ENCODE measurements around the gene SPEM2.

The SPEM2 gene

GRCh38 chr17:7408252-7408727 lies 17.1 kb upstream of the SPEM2 start:
- TF ChIP-seq, protein P1, sequence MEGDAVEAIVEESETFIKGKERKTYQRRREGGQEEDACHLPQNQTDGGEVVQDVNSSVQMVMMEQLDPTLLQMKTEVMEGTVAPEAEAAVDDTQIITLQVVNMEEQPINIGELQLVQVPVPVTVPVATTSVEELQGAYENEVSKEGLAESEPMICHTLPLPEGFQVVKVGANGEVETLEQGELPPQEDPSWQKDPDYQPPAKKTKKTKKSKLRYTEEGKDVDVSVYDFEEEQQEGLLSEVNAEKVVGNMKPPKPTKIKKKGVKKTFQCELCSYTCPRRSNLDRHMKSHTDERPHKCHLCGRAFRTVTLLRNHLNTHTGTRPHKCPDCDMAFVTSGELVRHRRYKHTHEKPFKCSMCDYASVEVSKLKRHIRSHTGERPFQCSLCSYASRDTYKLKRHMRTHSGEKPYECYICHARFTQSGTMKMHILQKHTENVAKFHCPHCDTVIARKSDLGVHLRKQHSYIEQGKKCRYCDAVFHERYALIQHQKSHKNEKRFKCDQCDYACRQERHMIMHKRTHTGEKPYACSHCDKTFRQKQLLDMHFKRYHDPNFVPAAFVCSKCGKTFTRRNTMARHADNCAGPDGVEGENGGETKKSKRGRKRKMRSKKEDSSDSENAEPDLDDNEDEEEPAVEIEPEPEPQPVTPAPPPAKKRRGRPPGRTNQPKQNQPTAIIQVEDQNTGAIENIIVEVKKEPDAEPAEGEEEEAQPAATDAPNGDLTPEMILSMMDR (IDR thresholded peaks at IDR 0.05; ENCODE audit: low read depth, low read length, missing control alignments): no peak
- H3K4me3 ChIP-seq (ENCODE audit: low read depth, low read length): no peak overlapping the region
- no peak for DNase-seq (ENCODE audit: low read depth)

- no peak overlapping the region for H3K4me3 ChIP-seq (ENCODE audit: low read depth, low read length)
- TF ChIP-seq, protein P1 (IDR thresholded peaks at IDR 0.05; ENCODE audit: low read depth, low read length, missing control alignments): no peak
Observed at GRCh38 chr17:7408863-7409262, 16.6 kb upstream of the SPEM2 start.

DNA sequence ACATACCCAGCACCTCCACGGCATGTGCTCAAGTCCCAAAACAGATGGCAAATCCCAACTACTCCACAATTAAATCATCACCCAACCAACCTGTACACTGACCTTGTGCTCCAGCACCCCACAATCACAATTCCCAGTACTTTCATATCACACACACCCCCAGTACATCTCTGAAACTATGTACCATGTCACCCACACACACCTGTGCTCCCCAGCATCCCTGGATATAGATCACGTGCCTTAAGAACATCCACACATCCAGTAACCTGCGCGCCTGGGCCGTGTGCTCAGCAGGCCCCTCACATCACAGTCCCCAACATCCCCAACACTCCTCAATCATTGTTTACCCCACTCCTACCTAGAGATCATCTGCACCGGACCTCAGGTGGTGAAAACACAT lies 15.7 kb upstream of the SPEM2 start:
- H3K4me3 ChIP-seq (ENCODE audit: low read depth, low read length): no peak overlapping the region
- TF ChIP-seq, protein P1 (IDR thresholded peaks at IDR 0.05; ENCODE audit: low read depth, low read length, missing control alignments): no peak
- DNase-seq (ENCODE audit: low read depth): no peak

More at GRCh38 chr17:7408863-7409262, 16.6 kb upstream of the SPEM2 start:
- no peak for DNase-seq (ENCODE audit: low read depth)

GRCh38 chr17:7410634-7411426 lies 14.6 kb upstream of the SPEM2 start:
- TF ChIP-seq, protein P1 (IDR thresholded peaks at IDR 0.05; ENCODE audit: low read depth, low read length, missing control alignments): no peak
- no peak for DNase-seq (ENCODE audit: low read depth)

DNA sequence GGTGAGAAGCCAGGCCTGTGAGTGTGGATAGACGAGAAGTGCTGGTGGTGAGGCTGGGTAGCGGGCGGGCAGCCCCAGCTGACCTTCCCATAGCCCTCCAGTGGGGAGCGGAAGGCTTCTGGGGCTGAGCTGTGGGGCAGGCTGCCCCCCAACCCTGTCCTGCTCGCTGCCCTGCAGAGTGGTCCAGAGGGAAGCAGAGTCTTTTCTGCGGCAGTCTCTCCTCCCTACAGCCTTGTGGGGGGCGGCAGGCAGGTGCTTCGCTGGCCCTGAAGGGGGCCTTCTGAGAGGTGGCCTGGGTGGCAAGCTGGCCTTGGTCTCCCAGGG lies 14.0 kb upstream of the SPEM2 start:
- TF ChIP-seq, protein P1 (IDR thresholded peaks at IDR 0.05; ENCODE audit: low read depth, low read length, missing control alignments): no peak
- no peak for DNase-seq (ENCODE audit: low read depth)
- H3K4me3 ChIP-seq (ENCODE audit: low read depth, low read length): no peak overlapping the region

More at GRCh38 chr17:7410634-7411426, 14.6 kb upstream of the SPEM2 start:
- H3K4me3 ChIP-seq (ENCODE audit: low read depth, low read length): no peak overlapping the region

GRCh38 chr17:7413346-7413985 lies 11.9 kb upstream of the SPEM2 start:
- no peak overlapping the region for H3K4me3 ChIP-seq (ENCODE audit: low read depth, low read length)
- DNase-seq (ENCODE audit: low read depth): no peak
- TF ChIP-seq, protein P1 (IDR thresholded peaks at IDR 0.05; ENCODE audit: low read depth, low read length, missing control alignments): no peak

All from GM12864 (cell line).